HCT116 (cell line): ENCODE results near the gene FHIT. TPM values are rescaled to one million over a fixed set of nuclear protein-coding genes. Genes with fewer than 3 reads are reported as not detected.

Experiments used
- ATAC-seq: fragments of 200-7000 bp; cut with Tn5 transposase; 2 replicates; pipeline ENCODE4 v1.9.1; 2020; ENCODE audit warnings: mild to moderate bottlenecking, moderate library complexity
- BruUV-seq: library from RNA; stranded (reverse); fragments of 400-500 nt; replicated peaks from 2 replicates; lab custom pipeline; 2021; lab: Mats Ljungman, UMichigan
- CTCF ChIA-PET: fragments of 300-600 bp; sonication (Branson Sonifier 250); formaldehyde crosslinking; loops from one replicate; lab custom pipeline; 2021; ENCODE audit warnings: antibody characterized with exemption; lab: Charles Lee
- POLR2A ChIA-PET: fragments of 300-600, 350-600 bp; sonication (Branson Sonifier 250); formaldehyde crosslinking; loops from one replicate; lab custom pipeline; 2021; ENCODE audit warnings: antibody characterized with exemption; lab: Charles Lee
- RAD21 ChIA-PET, 2 experiments: fragments of 300-600 bp; sonication (Branson Sonifier 250); formaldehyde crosslinking; loops; one replicate each; lab custom pipeline; 2023; ENCODE audit warnings: low total read pairs in 2 of 2; ENCODE audit not compliant: uncharacterized antibody in 2 of 2, unreplicated experiment in 2 of 2, low non-redundant PET in 1 of 2; lab: Charles Lee
- DNase-seq: peaks from one replicate; pipeline ENCODE4 v3.0.0-alpha.2; 2010; ENCODE audit warnings: low read depth, low spot score
- H2AFZ ChIP-seq: fragments of 200-600 bp; shearing (Covaris generic), sonication (generic); 2 replicates; pipeline ENCODE4 v1.6.1; 2017; ENCODE audit warnings: low read depth, mixed run types, mixed read lengths, antibody characterized with exemption, low read length; ENCODE audit not compliant: poor library complexity, severe bottlenecking
- H3K27ac ChIP-seq: 2 replicates; pipeline ENCODE4 v1.5.1; 2012; ENCODE audit warnings: low read depth, low read length
- H3K27me3 ChIP-seq: fragments of 200-600 bp; sonication (generic); 2 replicates; pipeline ENCODE4 v1.6.1; 2016; ENCODE audit warnings: mixed run types, low read length, mixed read lengths; ENCODE audit not compliant: insufficient read depth
- H3K36me3 ChIP-seq, 2 experiments: fragments of 200-500 bp in 1 of 2; fragments of 200-600 bp in 1 of 2; sonication (Bioruptor generic) in 1 of 2; sonication (generic) in 1 of 2; 2 replicates each; pipeline versions ENCODE4 v1.5.1 to v1.6.1; 2014 to 2016; ENCODE audit warnings: low read length in 2 of 2, inconsistent platforms in 1 of 2, mixed read lengths in 1 of 2, mixed run types in 1 of 2; ENCODE audit not compliant: insufficient read depth in 2 of 2, control insufficient read depth in 1 of 2
- H3K4me1 ChIP-seq, 2 experiments: fragments of 200-600 bp in 1 of 2; sonication (generic) in 1 of 2; 2 replicates each; pipeline versions ENCODE4 v1.5.1 to v1.6.1; 2012 to 2017; ENCODE audit warnings: low read length in 2 of 2, inconsistent platforms in 1 of 2, mild to moderate bottlenecking in 1 of 2, mixed read lengths in 1 of 2, mixed run types in 1 of 2, moderate library complexity in 1 of 2; ENCODE audit not compliant: insufficient read depth in 2 of 2, control insufficient read depth in 1 of 2
- H3K4me2 ChIP-seq: fragments of 200-600 bp; sonication (generic); 2 replicates; pipeline ENCODE4 v1.6.1; 2017; ENCODE audit warnings: mixed run types, low read length, mixed read lengths
- H3K4me3 ChIP-seq, 2 experiments: fragments of 200-600 bp in 1 of 2; sonication (generic) in 1 of 2; replicated peaks in 1 of 2; 2 replicates each; pipeline ENCODE4 v1.5.1; 2011 to 2016; ENCODE audit warnings: low read length in 2 of 2, control low read depth in 1 of 2, low read depth in 1 of 2, mild to moderate bottlenecking in 1 of 2, mixed read lengths in 1 of 2, mixed run types in 1 of 2
- H3K79me2 ChIP-seq: fragments of 200-600 bp; sonication (generic); 2 replicates; pipeline ENCODE4 v1.6.1; 2017; ENCODE audit warnings: mild to moderate bottlenecking, mixed run types, low read length, moderate library complexity, mixed read lengths; ENCODE audit not compliant: insufficient read depth
- H3K9ac ChIP-seq: fragments of 200-600 bp; sonication (generic); 2 replicates; pipeline ENCODE4 v1.6.1; 2016; ENCODE audit warnings: low read length, mixed read lengths
- H3K9me2 ChIP-seq: fragments of 200-600 bp; sonication (generic), shearing (Covaris generic); 2 replicates; pipeline ENCODE4 v1.6.1; 2017; ENCODE audit warnings: mixed run types, mild to moderate bottlenecking, moderate library complexity; ENCODE audit not compliant: insufficient read depth
- H3K9me3 ChIP-seq, 2 experiments: fragments of 200-500 bp in 1 of 2; fragments of 200-600 bp in 1 of 2; sonication (Bioruptor generic) in 1 of 2; sonication (generic) in 1 of 2; 2 replicates each; pipeline ENCODE4 v1.6.1; 2014 to 2017; ENCODE audit warnings: low read length in 2 of 2, mixed read lengths in 2 of 2, inconsistent platforms in 1 of 2, low read depth in 1 of 2, mild to moderate bottlenecking in 1 of 2, mixed run types in 1 of 2, moderate library complexity in 1 of 2; ENCODE audit not compliant: control insufficient read depth in 1 of 2, insufficient read depth in 1 of 2
- H4K20me1 ChIP-seq: fragments of 200-600 bp; sonication (generic), shearing (Covaris generic); 2 replicates; pipeline ENCODE4 v1.6.1; 2017; ENCODE audit warnings: mixed run types, mild to moderate bottlenecking, moderate library complexity; ENCODE audit not compliant: insufficient read depth
- CBX3 ChIP-seq: IDR thresholded peaks from 2 replicates; pipeline ENCODE4 v1.6.1; 2012; ENCODE audit warnings: low read depth
- CEBPB ChIP-seq: IDR thresholded peaks from 2 replicates; pipeline ENCODE4 v1.6.1; 2012; ENCODE audit warnings: low read depth
- ELF1 ChIP-seq: IDR thresholded peaks from 2 replicates; pipeline ENCODE4 v1.6.1; 2012; ENCODE audit warnings: low read depth, borderline replicate concordance
- EZH2 ChIP-seq: fragments of 200-600 bp; sonication (generic); IDR thresholded peaks from 2 replicates; pipeline ENCODE4 v1.6.1; 2017; ENCODE audit warnings: antibody characterized with exemption, mixed run types
- EZH2phosphoT487 ChIP-seq: fragments of 200-600 bp; IDR thresholded peaks from 2 replicates; pipeline ENCODE4 v1.6.1; 2018; ENCODE audit warnings: antibody characterized with exemption, borderline replicate concordance
- FOSL1 ChIP-seq: IDR thresholded peaks from 2 replicates; pipeline ENCODE4 v1.6.1; 2012; ENCODE audit warnings: low read depth
- POLR2A ChIP-seq: IDR thresholded peaks from 2 replicates; pipeline ENCODE4 v1.7.0; 2011; ENCODE audit warnings: borderline replicate concordance; ENCODE audit not compliant: insufficient read depth, insufficient read length; ENCODE audit errors: extremely low read depth
- POLR2AphosphoS5 ChIP-seq: IDR thresholded peaks from 2 replicates; pipeline ENCODE4 v1.6.1; 2011; ENCODE audit warnings: mild to moderate bottlenecking, low read depth, low read length, moderate library complexity
- SIN3A ChIP-seq: IDR thresholded peaks from 2 replicates; pipeline ENCODE4 v1.6.1; 2012; ENCODE audit warnings: low read depth
- TCF7L2 ChIP-seq: IDR thresholded peaks from 2 replicates; pipeline ENCODE4 v1.7.0; 2011; ENCODE audit warnings: borderline replicate concordance, inconsistent platforms; ENCODE audit not compliant: insufficient read depth, insufficient read length; ENCODE audit errors: extremely low read depth
- YY1 ChIP-seq: IDR thresholded peaks from 2 replicates; pipeline ENCODE4 v1.6.1; 2011; ENCODE audit warnings: low read length, low read depth, moderate library complexity, mild to moderate bottlenecking; ENCODE audit not compliant: insufficient replicate concordance; ENCODE audit errors: extremely low read depth
- ZBTB33 ChIP-seq: IDR thresholded peaks from 2 replicates; pipeline ENCODE4 v1.6.1; 2011; ENCODE audit warnings: mild to moderate bottlenecking, low read length, moderate library complexity; ENCODE audit not compliant: insufficient replicate concordance; ENCODE audit errors: extremely low read depth
- ZNF274 ChIP-seq: fragments of 200-500 bp; sonication (Bioruptor generic); IDR thresholded peaks from 2 replicates; pipeline ENCODE4 v1.6.1; 2014; ENCODE audit warnings: mild to moderate bottlenecking, low read depth, low read length, inconsistent platforms
- intact Hi-C: fragments of 100-400 bp; cut with micrococcal nuclease; formaldehyde crosslinking; loops from 2 replicates; pipeline ENCODE4 v1.10.0; 2022
- total RNA-seq: library from RNA; stranded (reverse); gene quantifications from one replicate; pipeline ENCODE4 v1.2.1, GENCODE V29; 2021; ENCODE audit not compliant: unreplicated experiment
- TF ChIP-seq, protein P1 (sequence below): IDR thresholded peaks from 2 replicates; pipeline ENCODE4 v1.6.1; 2012
- TF ChIP-seq, protein P2 (sequence below): IDR thresholded peaks from 2 replicates; pipeline ENCODE4 v1.6.1; 2012; ENCODE audit warnings: low read depth
- TF ChIP-seq, protein P3 (sequence below), 3 experiments: fragments of 200-600 bp in 1 of 3; sonication (generic) in 1 of 3; IDR thresholded peaks in 2 of 3; conservative IDR thresholded peaks in 1 of 3; 2 replicates each; pipeline ENCODE4 v1.5.1; 2012 to 2017; ENCODE audit warnings: low read depth in 2 of 3, low read length in 2 of 3, antibody characterized with exemption in 1 of 3, borderline replicate concordance in 1 of 3, control low read depth in 1 of 3, mild to moderate bottlenecking in 1 of 3, mixed read lengths in 1 of 3, mixed run types in 1 of 3, moderate library complexity in 1 of 3; ENCODE audit not compliant: insufficient read depth in 1 of 3
- TF ChIP-seq, protein P4 (sequence below): IDR thresholded peaks from 2 replicates; pipeline ENCODE4 v1.6.1; 2012

FHIT gene
- total RNA-seq, 1 experiment from 2014 or later = 20.1 TPM

DNA sequence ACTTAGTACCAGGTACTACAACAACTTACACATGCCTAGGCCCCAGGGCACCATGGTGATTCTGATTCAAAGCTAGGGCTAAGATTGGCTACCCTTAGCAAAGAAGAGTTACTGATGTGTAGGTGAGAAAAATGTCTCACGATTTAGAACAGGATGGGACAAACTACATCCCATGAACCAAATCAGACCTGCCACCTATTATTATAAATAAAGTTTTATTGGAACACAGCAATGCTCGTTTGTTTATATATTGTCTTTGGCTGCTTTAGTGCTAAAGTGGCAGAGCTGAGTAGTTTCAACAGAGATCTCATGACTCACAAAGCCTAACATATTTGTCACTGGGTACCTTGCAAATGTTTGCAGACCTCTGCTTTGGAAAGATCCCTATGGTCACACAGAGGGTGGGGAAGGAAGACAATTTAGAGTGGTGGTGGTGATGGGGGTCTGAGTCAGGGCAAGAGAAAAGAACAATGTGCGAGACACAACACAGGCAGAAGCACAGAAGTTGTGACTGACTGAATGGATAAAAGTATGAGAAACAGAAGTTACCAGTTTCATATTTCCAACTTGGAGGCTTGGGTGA is 1430.8 kb downstream of the FHIT start:
- Histone ChIP-seq H3K79me2 (no peaks in the 10 kb centered on the region), H3K9me3 (no peaks in the 10 kb centered on the region), H3K4me1 (peaks cover 31 to 57% of the 10 kb centered on the region in 2 experiments), H3K4me3 (no peak overlapping the region), H3K36me3 (no peaks in the 10 kb centered on the region), H3K9me2 (no peaks in the 10 kb centered on the region), H3K4me2 (peak overlapping the region; percentile 20), H3K27me3 (no peaks in the 10 kb centered on the region), H3K27ac (no peak overlapping the region), H4K20me1 (no peaks in the 10 kb centered on the region), H3K9ac (no peak overlapping the region; the same call in 1 of the 2 replicates), H2AFZ (peak overlapping the region; percentile 48)
- CTCF ChIA-PET = no interaction called here
- DNase-seq = no peak
- RAD21 ChIA-PET = interaction anchor here in 1 of 2 experiments (0.6 kb wide), 1 partner anchor 37 kb away, joined by 3 read pairs; no protein-coding TSS in a partner anchor
- BruUV-seq = no TSS peak
- POLR2A ChIA-PET = no interaction called here
- TF ChIP-seq ELF1 = no peak
- no peak for TF ChIP-seq CBX3
- TF ChIP-seq CEBPB = no peak
- TF ChIP-seq, protein P1, sequence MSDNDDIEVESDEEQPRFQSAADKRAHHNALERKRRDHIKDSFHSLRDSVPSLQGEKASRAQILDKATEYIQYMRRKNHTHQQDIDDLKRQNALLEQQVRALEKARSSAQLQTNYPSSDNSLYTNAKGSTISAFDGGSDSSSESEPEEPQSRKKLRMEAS = no peak
- TF ChIP-seq, protein P2, sequence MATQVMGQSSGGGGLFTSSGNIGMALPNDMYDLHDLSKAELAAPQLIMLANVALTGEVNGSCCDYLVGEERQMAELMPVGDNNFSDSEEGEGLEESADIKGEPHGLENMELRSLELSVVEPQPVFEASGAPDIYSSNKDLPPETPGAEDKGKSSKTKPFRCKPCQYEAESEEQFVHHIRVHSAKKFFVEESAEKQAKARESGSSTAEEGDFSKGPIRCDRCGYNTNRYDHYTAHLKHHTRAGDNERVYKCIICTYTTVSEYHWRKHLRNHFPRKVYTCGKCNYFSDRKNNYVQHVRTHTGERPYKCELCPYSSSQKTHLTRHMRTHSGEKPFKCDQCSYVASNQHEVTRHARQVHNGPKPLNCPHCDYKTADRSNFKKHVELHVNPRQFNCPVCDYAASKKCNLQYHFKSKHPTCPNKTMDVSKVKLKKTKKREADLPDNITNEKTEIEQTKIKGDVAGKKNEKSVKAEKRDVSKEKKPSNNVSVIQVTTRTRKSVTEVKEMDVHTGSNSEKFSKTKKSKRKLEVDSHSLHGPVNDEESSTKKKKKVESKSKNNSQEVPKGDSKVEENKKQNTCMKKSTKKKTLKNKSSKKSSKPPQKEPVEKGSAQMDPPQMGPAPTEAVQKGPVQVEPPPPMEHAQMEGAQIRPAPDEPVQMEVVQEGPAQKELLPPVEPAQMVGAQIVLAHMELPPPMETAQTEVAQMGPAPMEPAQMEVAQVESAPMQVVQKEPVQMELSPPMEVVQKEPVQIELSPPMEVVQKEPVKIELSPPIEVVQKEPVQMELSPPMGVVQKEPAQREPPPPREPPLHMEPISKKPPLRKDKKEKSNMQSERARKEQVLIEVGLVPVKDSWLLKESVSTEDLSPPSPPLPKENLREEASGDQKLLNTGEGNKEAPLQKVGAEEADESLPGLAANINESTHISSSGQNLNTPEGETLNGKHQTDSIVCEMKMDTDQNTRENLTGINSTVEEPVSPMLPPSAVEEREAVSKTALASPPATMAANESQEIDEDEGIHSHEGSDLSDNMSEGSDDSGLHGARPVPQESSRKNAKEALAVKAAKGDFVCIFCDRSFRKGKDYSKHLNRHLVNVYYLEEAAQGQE = no peak
- TF ChIP-seq ZNF274 = no peak
- TF ChIP-seq, protein P3, sequence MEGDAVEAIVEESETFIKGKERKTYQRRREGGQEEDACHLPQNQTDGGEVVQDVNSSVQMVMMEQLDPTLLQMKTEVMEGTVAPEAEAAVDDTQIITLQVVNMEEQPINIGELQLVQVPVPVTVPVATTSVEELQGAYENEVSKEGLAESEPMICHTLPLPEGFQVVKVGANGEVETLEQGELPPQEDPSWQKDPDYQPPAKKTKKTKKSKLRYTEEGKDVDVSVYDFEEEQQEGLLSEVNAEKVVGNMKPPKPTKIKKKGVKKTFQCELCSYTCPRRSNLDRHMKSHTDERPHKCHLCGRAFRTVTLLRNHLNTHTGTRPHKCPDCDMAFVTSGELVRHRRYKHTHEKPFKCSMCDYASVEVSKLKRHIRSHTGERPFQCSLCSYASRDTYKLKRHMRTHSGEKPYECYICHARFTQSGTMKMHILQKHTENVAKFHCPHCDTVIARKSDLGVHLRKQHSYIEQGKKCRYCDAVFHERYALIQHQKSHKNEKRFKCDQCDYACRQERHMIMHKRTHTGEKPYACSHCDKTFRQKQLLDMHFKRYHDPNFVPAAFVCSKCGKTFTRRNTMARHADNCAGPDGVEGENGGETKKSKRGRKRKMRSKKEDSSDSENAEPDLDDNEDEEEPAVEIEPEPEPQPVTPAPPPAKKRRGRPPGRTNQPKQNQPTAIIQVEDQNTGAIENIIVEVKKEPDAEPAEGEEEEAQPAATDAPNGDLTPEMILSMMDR (IDR thresholded peaks at IDR 0.05 in 2 of 3, conservative IDR thresholded peaks at IDR 0.05 in 1 of 3; ENCODE audit: borderline replicate concordance in 1 of 3, insufficient read depth in 1 of 3, low read depth in 2 of 3, low read length in 2 of 3) = no peak
- no peak for TF ChIP-seq YY1
- TF ChIP-seq TCF7L2 = no peak
- no peak for TF ChIP-seq EZH2phosphoT487
- no peak; the same call in 1 of the 2 replicates for TF ChIP-seq FOSL1
- TF ChIP-seq ZBTB33 = no peak
- TF ChIP-seq, protein P4, sequence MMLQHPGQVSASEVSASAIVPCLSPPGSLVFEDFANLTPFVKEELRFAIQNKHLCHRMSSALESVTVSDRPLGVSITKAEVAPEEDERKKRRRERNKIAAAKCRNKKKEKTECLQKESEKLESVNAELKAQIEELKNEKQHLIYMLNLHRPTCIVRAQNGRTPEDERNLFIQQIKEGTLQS = no peak
- TF ChIP-seq POLR2A = no peak
- TF ChIP-seq POLR2AphosphoS5 = no peak
- no peak for TF ChIP-seq SIN3A
- no peak for TF ChIP-seq EZH2
- ATAC-seq = no peak
- intact Hi-C loops = no loop called here
